Activated T-helper 1 cell treated with anti-CD3 and anti-CD28 coated beads, Interleukin-2, amount 50 U/mL, for 16 hours (primary cell): Measurements from ENCODE around the gene NXPH2.

Source experiments
- DNase-seq, 2 donors: peaks; one replicate each; pipeline ENCODE4 v3.0.0-alpha.2; 2020; ENCODE audit warnings: low read depth in 1 of 2, low spot score in 1 of 2

NXPH2 gene

GRCh38 chr2:138779781-138780445 is at the start of gene NXPH2:
NXPH2 (minus strand) TSS chr2:138780390; CDS start chr2:138780241, 149 bp downstream.
- DNase-seq = no peak

GRCh38 chr2:138829326-138829919 is 49.2 kb upstream of the NXPH2 start:
- DNase-seq = no peak

- DNase-seq = no peak
Measured at GRCh38 chr2:138827426-138828054, 47.4 kb upstream of the NXPH2 start.

- no peak for DNase-seq
Measured at GRCh38 chr2:138823666-138824065, 43.5 kb upstream of the NXPH2 start.

- no peak for DNase-seq
Measured at GRCh38 chr2:138819964-138820363, 39.8 kb upstream of the NXPH2 start.

GRCh38 chr2:138818556-138818955 is 38.4 kb upstream of the NXPH2 start:
- no peak for DNase-seq

- no peak for DNase-seq
Measured at GRCh38 chr2:138814123-138814898, 34.1 kb upstream of the NXPH2 start.

- DNase-seq = no peak
Measured at GRCh38 chr2:138811431-138811830, 31.2 kb upstream of the NXPH2 start.

- no peak for DNase-seq
Measured at GRCh38 chr2:138794724-138795123, 14.5 kb upstream of the NXPH2 start.

- DNase-seq = no peak
Measured at GRCh38 chr2:138787053-138787666, 7.0 kb upstream of the NXPH2 start.

GRCh38 chr2:138782383-138782782 is 2.2 kb upstream of the NXPH2 start:
- DNase-seq = no peak

GRCh38 chr2:138780908-138781307 is 718 bp upstream of the NXPH2 start:
- DNase-seq = no peak

- DNase-seq = no peak
Measured at GRCh38 chr2:138780446-138780880, 273 bp upstream of the NXPH2 start.

- no peak for DNase-seq
Measured at GRCh38 chr2:138779406-138779780, 797 bp downstream of the NXPH2 start.

- no peak for DNase-seq
Measured at GRCh38 chr2:138777996-138778395, 2.2 kb downstream of the NXPH2 start.

- DNase-seq = no peak
Measured at GRCh38 chr2:138775736-138776135, 4.5 kb downstream of the NXPH2 start.

- no peak for DNase-seq
Measured at GRCh38 chr2:138771534-138771933, 8.7 kb downstream of the NXPH2 start.

GRCh38 chr2:138767101-138767500 is 13.1 kb downstream of the NXPH2 start:
- no peak for DNase-seq

GRCh38 chr2:138766464-138766863 is 13.7 kb downstream of the NXPH2 start:
- no peak for DNase-seq

- DNase-seq = no peak
Measured at GRCh38 chr2:138763971-138764370, 16.2 kb downstream of the NXPH2 start.

GRCh38 chr2:138762533-138762932 is 17.7 kb downstream of the NXPH2 start:
- DNase-seq = no peak
